GM12878 (cell line): Measurements from ENCODE around the gene CDKN1B. TPM values are rescaled to one million over a fixed set of nuclear protein-coding genes. Genes with fewer than 3 reads are reported as not detected.

Experiments used
- ATAC-seq: fragments of 200-7000 bp; cut with Tn5 transposase; 3 replicates; pipeline ENCODE4 v1.9.1; 2020; ENCODE audit warnings: mild to moderate bottlenecking, moderate library complexity
- BruUV-seq: library from RNA; stranded (reverse); fragments of 400-500 nt; replicated peaks from 2 replicates; lab custom pipeline; 2021; lab: Mats Ljungman, UMichigan
- CTCF ChIA-PET: fragments of 300-600 bp; sonication (Branson Sonifier 250); formaldehyde crosslinking; extraction: SDS; loops from one replicate; lab custom pipeline; 2021; ENCODE audit warnings: inconsistent platforms; lab: Yijun Ruan, JAX
- POLR2A ChIA-PET: fragments of 350-600 bp; formaldehyde crosslinking; extraction: SDS; loops from one replicate; lab custom pipeline; 2021; ENCODE audit warnings: inconsistent platforms; lab: Charles Lee
- RAD21 ChIA-PET: fragments of 300-600 bp; sonication (Branson Sonifier 250); formaldehyde crosslinking; loops from one replicate; lab custom pipeline; 2023; ENCODE audit warnings: antibody characterized with exemption; ENCODE audit not compliant: unreplicated experiment; lab: Charles Lee
- SMC1A ChIA-PET: fragments of 300-600 bp; sonication (Branson Sonifier 250); formaldehyde crosslinking; loops from one replicate; lab custom pipeline; 2023; ENCODE audit not compliant: unreplicated experiment, uncharacterized antibody; lab: Charles Lee
- DNase-seq: peaks from one replicate; pipeline ENCODE4 v3.0.0-alpha.2; 2011; ENCODE audit warnings: low read depth, low spot score
- FAIRE-seq: peaks from 3 replicates; lab custom pipeline; 2011; peaks lifted over from hg19 to GRCh38; lab: Jason Lieb, UNC
- H2AFZ ChIP-seq: 2 replicates; pipeline ENCODE4 v1.6.0; 2011; ENCODE audit warnings: low read depth, low read length, control low read depth; ENCODE audit not compliant: control insufficient read depth
- H3K27ac ChIP-seq: 2 replicates; pipeline ENCODE4 v1.5.1; 2011; ENCODE audit warnings: control low read depth; ENCODE audit not compliant: control insufficient read depth, insufficient read depth
- H3K27me3 ChIP-seq, 2 experiments: replicated peaks in 1 of 2; 2 replicates each; pipeline versions ENCODE4 v1.6.0 to v1.6.1; 2011; ENCODE audit warnings: low read length in 1 of 2; ENCODE audit not compliant: control insufficient read depth in 2 of 2, insufficient read depth in 2 of 2
- H3K36me3 ChIP-seq, 2 experiments: 2 replicates each; pipeline ENCODE4 v1.5.1; 2011; ENCODE audit warnings: low read length in 1 of 2; ENCODE audit not compliant: control insufficient read depth in 2 of 2, insufficient read depth in 2 of 2
- H3K4me1 ChIP-seq: 2 replicates; pipeline ENCODE4 v1.6.1; 2011; ENCODE audit warnings: mild to moderate bottlenecking, low read length, moderate library complexity, mixed read lengths; ENCODE audit not compliant: control insufficient read depth, insufficient read depth
- H3K4me2 ChIP-seq: 2 replicates; pipeline ENCODE4 v1.6.0; 2011; ENCODE audit warnings: control low read depth; ENCODE audit not compliant: control insufficient read depth, insufficient read depth
- H3K4me3 ChIP-seq: fragments of 200-600 bp; sonication (generic); 2 replicates; pipeline ENCODE4 v1.5.1; 2016
- H3K79me2 ChIP-seq: 2 replicates; pipeline ENCODE4 v1.6.0; 2011; ENCODE audit warnings: low read length; ENCODE audit not compliant: control insufficient read depth, insufficient read depth
- H3K9ac ChIP-seq: 2 replicates; pipeline ENCODE4 v1.8.0; 2011; ENCODE audit warnings: low read length, control low read depth, mixed read lengths; ENCODE audit not compliant: control insufficient read depth, insufficient read depth
- H3K9me3 ChIP-seq: replicated peaks from 3 replicates; pipeline ENCODE4 v1.5.1; 2011; ENCODE audit warnings: mild to moderate bottlenecking, low read length; ENCODE audit not compliant: control insufficient read depth, insufficient read depth
- H4K20me1 ChIP-seq: 2 replicates; pipeline ENCODE4 v1.6.0; 2011; ENCODE audit not compliant: control insufficient read depth, insufficient read depth
- ATF7 ChIP-seq: fragments of 450-650 bp; IDR thresholded peaks from 2 replicates; pipeline ENCODE4 v1.6.1; 2016; ENCODE audit warnings: low read depth, mild to moderate bottlenecking
- CBX5 ChIP-seq: sonication (generic); IDR thresholded peaks from 2 replicates; pipeline ENCODE4 v1.6.1; 2016; ENCODE audit warnings: low read depth, moderate library complexity, mild to moderate bottlenecking, inconsistent platforms
- HDAC2 ChIP-seq: fragments of 200-600 bp; sonication (generic); IDR thresholded peaks from 2 replicates; pipeline ENCODE4 v1.6.1; 2017
- MYC ChIP-seq: IDR thresholded peaks from 2 replicates; pipeline ENCODE4 v1.6.1; 2011; ENCODE audit warnings: mild to moderate bottlenecking, low read length, moderate library complexity, inconsistent platforms; ENCODE audit not compliant: insufficient read depth, insufficient replicate concordance, insufficient read length, severe bottlenecking
- RAD21 ChIP-seq: IDR thresholded peaks from 2 replicates; pipeline ENCODE4 v1.6.1; 2011; ENCODE audit warnings: mild to moderate bottlenecking, low read depth, low read length, moderate library complexity; ENCODE audit not compliant: insufficient read depth
- TARDBP ChIP-seq: IDR thresholded peaks from 2 replicates; pipeline ENCODE4 v1.6.1; 2016; ENCODE audit warnings: borderline replicate concordance
- TCF3 ChIP-seq: IDR thresholded peaks from 2 replicates; pipeline ENCODE4 v1.6.1; 2012; ENCODE audit warnings: low read depth, mild to moderate bottlenecking, low read length, borderline replicate concordance; ENCODE audit not compliant: insufficient read depth
- ZNF274 ChIP-seq: IDR thresholded peaks from one replicate; pipeline ENCODE4 v1.8.0; 2011; ENCODE audit not compliant: insufficient read length, insufficient read depth
- WGBS: methylation state at CpG from one replicate; pipeline ENCODE4 v1.1.6; 2016; ENCODE audit warnings: low lambda C conversion rate; ENCODE audit not compliant: insufficient replicate concordance, insufficient coverage; ENCODE audit errors: missing lambda C conversion rate; 5-methylcytosine and 5-hydroxymethylcytosine counted together
- in situ Hi-C: fragments of 300-500 bp; cut with MboI; formaldehyde crosslinking; loops from 9 replicates; pipeline ENCODE4 v1.14.3; 2018; ENCODE audit warnings: mixed read lengths
- intact Hi-C: fragments of 100-400 bp; cut with micrococcal nuclease; formaldehyde crosslinking; loops from one replicate; pipeline ENCODE4 v1.14.2; 2022; ENCODE audit not compliant: unreplicated experiment
- polyA plus RNA-seq, 11 experiments: library from polyadenylated mRNA; depleted of rRNA in 4 of 11; unstranded in 6 of 11; stranded (reverse) in 5 of 11; fragments of >200 nt; fragmentation: Nextera tagmentation in 4 of 11; fragmentation: Illumina TruSeq in 1 of 11; extraction: Ambion mirVana in 4 of 11; extraction: Trizol in 1 of 11; gene quantifications; 1 replicate in 1 of 11; 2 replicates in 10 of 11; pipeline versions ENCODE4 v1.2.1 to v1.2.3, GENCODE V29; 2011 to 2016; ENCODE audit warnings: inconsistent platforms in 2 of 11, missing spikeins in 2 of 11, low read depth in 1 of 11
- total RNA-seq, 4 experiments: library from RNA; depleted of rRNA in 3 of 4; stranded (reverse); fragments of >200 nt in 3 of 4; fragmentation: Illumina TruSeq in 1 of 4; extraction: Trizol in 1 of 4; gene quantifications; 2 replicates each; pipeline versions ENCODE4 v1.2.1 to v1.2.3, GENCODE V29; 2013 to 2021
- TF ChIP-seq, protein P1 (sequence below): fragments of 450-650 bp; IDR thresholded peaks from 2 replicates; pipeline ENCODE4 v1.6.1; 2014; ENCODE audit warnings: mild to moderate bottlenecking

CDKN1B gene
- total and polyA plus RNA-seq, 10 of the 15 experiments (the other 5 are each of a cell fraction or from before 2014, with no cell fraction given), result 4.2 to 39.1 (median 23.1) TPM

DNA sequence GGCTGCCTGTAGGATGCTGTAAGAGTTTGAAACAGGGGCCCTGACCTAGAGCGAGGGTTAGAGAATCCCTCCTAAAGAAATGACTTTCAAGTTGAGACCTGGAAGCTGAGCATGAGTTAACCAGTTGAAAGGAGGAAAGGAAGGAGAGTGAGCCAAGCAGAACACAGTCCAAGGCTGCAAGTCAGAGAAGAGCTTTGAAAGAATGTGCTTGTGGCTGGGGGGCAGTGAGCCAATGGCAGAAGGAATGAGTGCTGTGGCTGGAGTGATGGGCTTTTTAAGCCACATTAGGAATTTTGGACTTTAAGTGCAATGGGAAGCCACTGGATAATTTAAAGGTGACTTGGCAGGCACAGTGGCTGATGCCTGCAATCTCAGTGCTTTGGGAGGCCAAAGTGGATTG lies 18.1 kb downstream of the CDKN1B start:
- BruUV-seq, result no TSS peak
- no peak for FAIRE-seq

More for the DNA sequence above, 18.1 kb downstream of the CDKN1B start:
- TF ChIP-seq, protein P1, sequence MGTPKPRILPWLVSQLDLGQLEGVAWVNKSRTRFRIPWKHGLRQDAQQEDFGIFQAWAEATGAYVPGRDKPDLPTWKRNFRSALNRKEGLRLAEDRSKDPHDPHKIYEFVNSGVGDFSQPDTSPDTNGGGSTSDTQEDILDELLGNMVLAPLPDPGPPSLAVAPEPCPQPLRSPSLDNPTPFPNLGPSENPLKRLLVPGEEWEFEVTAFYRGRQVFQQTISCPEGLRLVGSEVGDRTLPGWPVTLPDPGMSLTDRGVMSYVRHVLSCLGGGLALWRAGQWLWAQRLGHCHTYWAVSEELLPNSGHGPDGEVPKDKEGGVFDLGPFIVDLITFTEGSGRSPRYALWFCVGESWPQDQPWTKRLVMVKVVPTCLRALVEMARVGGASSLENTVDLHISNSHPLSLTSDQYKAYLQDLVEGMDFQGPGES, result no peak
- TF ChIP-seq TCF3 (no peak), CBX5 (no peak), TARDBP (no peak), ZNF274 (no peak), MYC (no peak), ATF7 (no peak), RAD21 (no peak), HDAC2 (no peak)
- DNase-seq (no peak), ATAC-seq (no peak)
- WGBS, result 94% methylated on average over 1 of the region's 1 CpG
- Histone ChIP-seq H3K9ac (no peak overlapping the region), H3K4me2 (no peak overlapping the region; the same call in 1 of the 2 replicates), H3K79me2 (peaks cover 46% of the 10 kb centered on the region), H3K9me3 (no peaks in the 10 kb centered on the region), H2AFZ (no peak overlapping the region), H3K4me1 (peaks cover 5% of the 10 kb centered on the region), H3K27me3 (no peaks in the 10 kb centered on the region), H3K36me3 (no peaks in the 10 kb centered on the region), H3K27ac (no peak overlapping the region), H4K20me1 (no peaks in the 10 kb centered on the region), H3K4me3 (no peak overlapping the region)
- RAD21 ChIA-PET, result interaction anchor here (1.1 to 4.2 kb wide), 15 partner anchors 8 to 359 kb away, joined by 3 to 101 read pairs (median 7); partner anchors contain the start of gene CDKN1B
- POLR2A ChIA-PET, result interaction anchor here (0.5 to 3.6 kb wide), 6 partner anchors 9 to 366 kb away, joined by 3 to 37 read pairs (median 8); no protein-coding TSS in a partner anchor
- CTCF ChIA-PET, result interaction anchor here (1.3 to 4.5 kb wide), 17 partner anchors 8 to 377 kb away, joined by 3 to 86 read pairs (median 18); partner anchors contain the start of genes CDKN1B and CREBL2
- in situ Hi-C loops (no loop called here), intact Hi-C loops (loop anchor here (5.0 kb wide), 1 partner anchor 173 kb away; the partner anchor contains the start of gene DUSP16)
- SMC1A ChIA-PET, result interaction anchor here (0.8 to 5.4 kb wide), 16 partner anchors 8 to 401 kb away, joined by 3 to 94 read pairs (median 16); partner anchors contain the start of gene CDKN1B
